Measurements from ENCODE around the gene VAX1.
"Not testable (repeated sequence)": the region's sequence is repeated elsewhere in the genome, so short reads cannot be mapped to it uniquely, and the experiment has no call there.

Gene VAX1

GRCh38 chr10:117137911-117138642 is at the start of gene VAX1:
TSS of gene VAX1 (minus strand) at chr10:117138270. CDS start at chr10:117138056, 214 bp downstream.
- no peak for DNase-seq (ENCODE audit: low spot score)

DNA sequence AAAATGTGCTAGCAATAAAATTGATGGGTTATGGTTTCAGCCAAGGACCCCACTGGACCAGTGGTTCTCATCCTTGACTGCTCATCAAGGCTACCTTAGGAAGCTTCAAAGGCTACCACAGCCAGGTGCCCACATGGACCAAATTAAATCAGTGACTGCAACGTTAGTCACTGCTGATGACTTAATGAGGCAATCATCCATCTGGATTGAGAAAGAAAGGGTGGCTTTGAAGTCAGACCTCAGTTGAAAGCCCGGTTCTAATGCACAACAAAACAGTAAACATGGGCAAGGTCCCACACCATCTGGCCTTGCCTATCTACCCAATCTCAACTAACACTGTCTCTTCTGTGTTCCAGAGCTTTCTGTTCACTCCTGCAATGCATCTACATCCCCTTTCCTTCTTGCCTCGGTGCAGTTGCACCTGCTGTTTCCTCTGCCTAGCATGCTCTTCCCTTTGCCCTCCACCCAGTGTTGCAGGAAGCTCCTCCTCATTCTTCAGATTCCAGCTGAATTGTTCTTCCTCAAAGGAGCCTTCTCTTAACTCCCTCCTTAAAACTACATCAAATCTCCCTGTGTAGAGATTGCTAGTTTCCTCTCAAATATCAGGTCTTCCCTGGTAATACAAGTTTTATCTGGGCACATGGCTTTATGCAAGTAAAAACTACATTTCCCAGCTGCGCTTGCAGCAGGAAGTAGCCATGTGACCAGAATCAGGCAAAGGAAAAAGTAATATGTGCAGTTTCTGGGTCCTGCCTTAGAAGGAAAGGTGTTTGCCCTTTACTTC is 49.0 kb upstream of the VAX1 start:
- no peak for DNase-seq (ENCODE audit: low spot score)

DNA sequence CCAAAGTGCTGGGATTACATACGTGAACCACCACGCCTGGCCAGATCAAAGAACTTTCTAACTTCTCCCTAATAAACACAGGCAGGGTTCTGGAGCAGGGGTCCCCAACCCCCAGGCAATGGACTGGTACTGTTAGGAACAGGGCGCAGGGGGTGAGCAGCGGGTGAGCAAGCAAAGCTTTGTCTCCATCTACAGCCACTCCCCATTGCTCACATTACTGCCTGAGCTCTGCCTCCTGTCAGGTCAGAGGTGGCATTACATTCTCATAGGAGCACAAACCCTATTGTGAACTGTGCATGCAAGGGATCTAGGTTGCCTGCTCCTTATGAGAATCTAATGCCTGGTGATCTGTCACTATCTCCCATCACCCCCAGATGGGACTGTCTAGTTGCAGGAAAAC is 47.7 kb upstream of the VAX1 start:
- not testable (repeated sequence) for DNase-seq (ENCODE audit: low spot score)

GRCh38 chr10:117184821-117185220 is 46.8 kb upstream of the VAX1 start:
- no peak for DNase-seq (ENCODE audit: low spot score)

GRCh38 chr10:117184296-117184695 is 46.2 kb upstream of the VAX1 start:
- no peak for DNase-seq (ENCODE audit: low spot score)

DNA sequence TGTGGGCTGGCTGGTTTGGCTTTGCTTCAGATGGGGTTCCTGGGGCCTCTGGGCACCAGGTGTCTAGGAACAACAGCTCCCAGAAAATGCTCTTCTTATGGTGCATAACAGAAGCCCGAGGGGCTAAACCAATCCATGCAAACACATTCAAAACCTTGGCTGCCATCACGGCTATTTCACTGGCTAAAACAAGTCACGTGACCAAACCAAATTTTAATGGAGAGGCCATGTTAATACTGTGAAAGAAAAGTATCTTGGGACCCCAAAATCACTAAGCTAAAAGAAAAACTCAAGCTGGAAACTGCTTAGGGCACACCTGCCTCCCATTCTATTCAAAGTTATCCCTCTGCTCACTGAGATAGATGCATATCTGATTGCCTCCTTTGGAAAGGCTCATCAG is 40.1 kb upstream of the VAX1 start:
- no peak for DNase-seq (ENCODE audit: low spot score)

DNA sequence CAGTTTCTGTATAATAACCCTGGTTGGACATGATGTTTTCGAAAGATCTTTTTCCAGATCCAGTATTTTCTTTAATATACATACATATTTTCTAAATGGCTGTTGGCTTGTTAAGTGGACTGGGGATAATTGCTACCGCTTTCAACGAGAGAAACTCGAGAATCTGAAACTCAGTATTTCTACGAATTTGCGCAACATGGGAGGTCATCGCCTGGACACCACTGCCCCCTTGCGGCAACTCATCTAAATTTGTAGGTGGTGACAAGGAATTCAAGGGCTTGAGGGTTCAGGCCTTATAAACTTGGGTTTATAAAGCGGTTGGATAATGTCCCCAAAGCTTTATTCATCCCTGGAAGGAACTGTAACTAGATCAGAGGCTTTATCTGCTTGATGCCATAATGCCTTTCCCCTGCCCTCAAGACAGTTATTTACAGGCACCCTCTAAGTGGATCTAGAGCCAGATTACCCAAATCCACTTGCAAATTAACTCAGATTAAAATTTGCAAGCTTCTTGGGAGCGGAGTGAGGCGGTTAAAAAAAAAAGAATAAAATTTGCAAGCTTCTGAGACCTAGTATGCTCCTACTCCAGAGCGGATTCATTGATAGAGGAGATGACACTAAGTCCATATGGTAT is 37.9 kb upstream of the VAX1 start:
- DNase-seq (ENCODE audit: low spot score): peak; percentile 82

- DNase-seq (ENCODE audit: low spot score): no peak
These were observed 37.3 kb upstream of the VAX1 start for GRCh38 chr10:117175215-117175900.

- peak; percentile 90 for DNase-seq (ENCODE audit: low spot score)
These were observed 36.6 kb upstream of the VAX1 start for GRCh38 chr10:117174439-117175214.

DNA sequence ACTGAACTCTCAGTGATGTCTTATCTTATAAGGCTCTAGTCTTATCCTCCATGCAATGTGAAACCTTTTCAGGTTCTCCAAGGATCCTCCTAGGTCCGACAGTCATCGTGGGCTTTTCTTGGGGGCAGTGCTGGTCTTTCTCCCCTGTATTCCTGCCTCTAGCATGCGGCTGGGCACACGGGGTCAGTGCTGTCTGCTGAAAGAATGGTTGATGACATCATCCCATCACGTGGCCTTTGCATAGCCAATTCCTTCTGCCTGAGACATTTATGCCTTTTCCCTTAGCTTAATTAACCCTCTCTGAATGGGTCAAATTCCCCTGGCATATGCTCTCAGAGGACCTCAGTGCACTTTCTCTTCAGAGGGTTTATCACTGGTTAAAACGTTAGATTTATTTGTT is 32.2 kb upstream of the VAX1 start:
- no peak for DNase-seq (ENCODE audit: low spot score)

DNA sequence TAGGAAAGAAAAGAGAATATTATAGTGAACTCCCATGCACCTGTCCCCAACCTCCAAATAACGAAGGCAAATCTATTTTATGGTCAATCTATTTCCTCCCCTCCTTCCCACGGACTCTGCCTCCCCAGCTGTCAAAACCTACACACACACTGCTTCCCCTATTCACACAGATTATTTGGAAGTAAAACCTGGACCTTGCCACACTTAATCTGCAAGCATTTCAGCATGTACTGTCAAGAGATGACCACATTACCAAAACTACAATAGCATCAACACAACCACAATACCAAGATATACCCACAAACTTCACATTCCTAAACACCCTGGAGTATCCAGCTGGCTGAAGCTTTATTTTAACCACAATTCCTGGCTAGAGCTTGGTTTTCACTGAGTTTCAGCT is 31.4 kb upstream of the VAX1 start:
- no peak for DNase-seq (ENCODE audit: low spot score)

DNA sequence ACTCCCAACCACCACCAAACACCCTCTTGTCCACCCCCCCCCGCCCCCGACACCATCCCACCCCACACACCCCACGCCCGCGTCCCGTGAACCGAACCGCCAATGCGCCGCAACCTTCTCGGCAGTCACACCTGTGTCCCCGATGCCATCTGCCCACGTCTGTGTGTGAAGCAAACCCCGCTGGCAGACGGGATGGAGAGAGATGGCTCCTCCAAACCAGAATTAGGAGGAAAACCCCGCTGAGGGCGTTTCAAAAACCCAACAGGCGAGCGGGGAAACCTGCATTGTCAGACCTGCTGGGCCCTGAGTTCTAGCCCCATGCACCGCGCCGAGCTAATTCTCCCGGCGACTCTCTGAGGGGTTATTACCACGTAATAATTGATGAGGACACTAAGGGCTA is 30.7 kb upstream of the VAX1 start:
- no peak for DNase-seq (ENCODE audit: low spot score)

- peak; percentile 96 for DNase-seq (ENCODE audit: low spot score)
These were observed 30.0 kb upstream of the VAX1 start for GRCh38 chr10:117167789-117168674.

DNA sequence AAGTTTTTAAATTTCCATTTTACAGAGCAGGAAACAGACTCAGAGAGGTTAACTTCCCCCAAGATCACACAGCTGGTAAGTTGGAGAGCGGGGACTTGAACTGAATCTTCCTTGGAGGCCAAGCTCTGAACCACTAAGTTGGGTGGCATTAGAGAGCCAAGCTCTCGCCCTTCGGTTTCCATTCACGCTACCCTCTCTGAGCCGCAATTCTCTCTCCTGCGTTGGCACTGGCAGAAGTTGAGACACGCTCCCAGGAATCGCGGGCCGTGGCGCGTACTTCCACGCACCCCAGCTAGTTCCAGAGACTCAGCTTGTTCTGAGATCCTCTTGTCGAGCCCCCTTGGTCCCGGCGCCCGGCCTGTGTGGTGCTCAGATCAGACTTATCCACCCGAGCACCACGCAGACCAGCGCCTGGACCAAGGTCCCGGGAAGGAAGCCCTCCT is 29.3 kb upstream of the VAX1 start:
- no peak for DNase-seq (ENCODE audit: low spot score)

- no peak for DNase-seq (ENCODE audit: low spot score)
These were observed 28.6 kb upstream of the VAX1 start for GRCh38 chr10:117166418-117167345.

DNA sequence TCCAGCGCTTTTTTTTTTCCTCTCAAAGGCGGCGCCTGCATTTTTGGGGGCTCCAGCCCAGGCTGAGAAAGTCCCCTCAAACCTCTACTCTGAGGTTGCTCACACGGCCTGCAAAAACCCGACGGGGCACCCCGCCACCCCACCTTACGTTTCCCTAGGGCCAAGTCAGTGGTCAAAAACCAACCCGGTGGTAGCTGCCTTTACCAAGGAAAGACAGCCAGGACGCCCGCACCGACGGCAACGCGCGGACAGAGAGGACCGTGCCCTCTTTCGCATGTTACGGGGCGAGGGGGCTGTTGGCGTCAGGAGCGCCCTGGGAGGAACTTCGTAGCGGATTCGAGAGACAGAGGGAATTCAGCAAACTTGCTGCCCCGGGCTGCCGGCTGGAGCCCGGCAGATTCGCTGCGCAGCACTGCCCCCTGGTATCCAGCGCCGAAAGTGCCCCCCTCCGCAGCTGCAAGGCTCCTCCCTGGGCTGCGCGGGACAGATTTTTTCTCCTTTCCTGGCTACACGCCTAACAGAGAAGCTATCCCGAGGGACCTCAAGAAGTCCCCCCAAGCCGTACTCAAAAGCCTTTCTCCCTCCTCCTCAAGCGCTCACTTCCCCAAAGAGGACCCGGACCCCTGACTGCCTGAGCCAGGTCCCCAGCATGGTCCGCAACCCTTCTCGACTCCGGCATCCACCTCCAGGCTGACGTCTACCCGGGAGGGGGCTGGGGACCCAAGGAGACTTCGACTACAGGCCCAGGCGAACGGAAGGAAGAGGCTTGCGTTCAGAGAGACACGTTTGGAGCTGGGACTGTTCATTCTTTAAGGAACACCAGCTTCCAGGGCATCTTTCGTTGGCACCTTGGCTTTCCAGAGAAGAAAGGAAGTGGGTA is 27.7 kb upstream of the VAX1 start:
- peak; percentile 97 for DNase-seq (ENCODE audit: low spot score)

- no peak for DNase-seq (ENCODE audit: low spot score)
These were observed 26.8 kb upstream of the VAX1 start for GRCh38 chr10:117164592-117165537.
